HG03457 (cell line): ENCODE data around the gene ARID1B.
"Not testable (repeated sequence)": the region's sequence is repeated elsewhere in the genome, so short reads cannot be mapped to it uniquely, and the experiment has no call there.

Experiments used
- ATAC-seq: cut with Tn5 transposase; IDR thresholded peaks from one replicate; pipeline ENCODE4 v1.9.1; 2021; ENCODE audit warnings: moderate number of reproducible peaks; ENCODE audit not compliant: unreplicated experiment

The ARID1B gene

DNA sequence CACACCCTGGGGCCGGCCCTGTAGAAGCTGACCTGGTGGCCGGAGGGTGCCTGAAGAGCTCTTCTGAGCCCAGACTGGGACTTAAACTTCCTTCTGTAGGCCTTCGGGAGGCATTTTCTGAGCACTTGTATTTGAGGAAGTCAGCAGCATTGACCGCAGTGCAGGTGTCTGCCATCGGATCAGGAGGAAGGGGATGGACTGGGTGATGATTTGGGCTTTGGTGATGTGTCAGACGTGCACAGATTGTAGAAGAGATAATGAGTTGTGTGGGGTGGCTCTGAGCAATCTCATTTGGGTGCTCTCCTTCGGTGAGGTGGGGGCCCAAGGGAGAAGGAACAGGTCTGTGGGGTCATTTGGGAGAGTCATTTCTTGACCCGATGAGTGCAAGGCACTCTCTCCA lies 150.9 kb downstream of the ARID1B start:
- no peak for ATAC-seq

- ATAC-seq = no peak
Measured at GRCh38 chr6:156928972-156929371, 151.8 kb downstream of the ARID1B start.

DNA sequence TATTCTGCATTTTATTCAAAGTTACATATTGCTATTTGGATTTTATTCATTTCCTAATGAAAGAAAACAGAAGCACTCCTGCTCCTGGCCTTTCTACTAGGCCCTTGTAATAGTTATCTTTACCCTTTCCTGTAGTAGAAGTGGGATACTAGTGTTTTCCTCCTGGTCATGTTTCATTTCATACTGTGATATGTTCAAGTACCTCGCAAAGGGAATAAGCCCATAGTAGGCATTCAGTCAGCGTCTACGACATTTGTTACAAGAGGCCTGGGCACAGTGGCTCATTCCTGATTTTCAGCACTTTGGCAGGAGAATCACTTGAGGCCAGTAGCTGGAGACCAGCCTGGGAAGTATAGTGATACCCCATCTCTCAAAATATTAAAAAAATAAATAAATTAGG lies 154.1 kb downstream of the ARID1B start:
- no peak for ATAC-seq

DNA sequence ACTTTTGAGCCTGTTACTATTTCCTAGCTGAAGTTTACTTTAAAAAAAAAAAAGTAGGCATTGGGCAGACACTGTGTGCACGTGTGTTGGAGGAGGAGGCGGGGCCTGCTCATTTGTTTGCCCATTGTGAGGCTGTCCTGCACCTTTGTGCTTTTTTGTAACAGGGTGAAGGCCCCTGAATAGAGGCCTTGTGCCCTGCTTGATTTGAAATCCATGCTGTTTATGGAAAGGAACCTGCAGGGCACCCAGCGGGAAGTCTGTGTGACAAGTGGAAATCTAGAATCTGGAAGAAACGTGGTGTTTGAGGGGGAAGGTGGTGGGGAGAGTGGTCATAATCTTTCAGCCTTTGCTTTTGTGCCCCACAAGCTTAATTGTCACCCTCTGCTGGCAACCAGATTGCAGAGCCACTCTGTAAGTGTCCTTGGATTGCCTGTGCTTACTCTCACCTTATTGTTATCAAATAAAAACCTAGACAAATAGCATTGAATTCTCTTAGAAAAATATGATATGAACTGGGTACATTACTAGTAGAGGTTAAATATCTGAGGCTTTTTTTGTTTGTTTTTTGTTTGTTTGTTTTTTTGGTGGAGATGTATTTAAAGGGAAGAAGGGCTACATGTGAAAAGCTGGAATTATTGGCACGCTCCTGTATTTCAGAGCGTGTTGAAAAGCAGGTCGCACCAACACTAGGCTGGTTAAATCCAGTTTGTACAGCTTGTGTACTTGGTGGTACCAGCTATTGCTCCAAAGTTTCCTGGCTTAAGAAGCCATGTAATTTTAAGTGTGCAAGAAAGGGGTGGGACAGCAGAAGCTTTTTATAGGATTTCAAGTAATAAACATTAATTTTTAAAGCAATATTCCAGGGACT lies 156.3 kb downstream of the ARID1B start:
- ATAC-seq = no peak

- no peak for ATAC-seq
Measured at GRCh38 chr6:156934069-156934460, 156.9 kb downstream of the ARID1B start.

DNA sequence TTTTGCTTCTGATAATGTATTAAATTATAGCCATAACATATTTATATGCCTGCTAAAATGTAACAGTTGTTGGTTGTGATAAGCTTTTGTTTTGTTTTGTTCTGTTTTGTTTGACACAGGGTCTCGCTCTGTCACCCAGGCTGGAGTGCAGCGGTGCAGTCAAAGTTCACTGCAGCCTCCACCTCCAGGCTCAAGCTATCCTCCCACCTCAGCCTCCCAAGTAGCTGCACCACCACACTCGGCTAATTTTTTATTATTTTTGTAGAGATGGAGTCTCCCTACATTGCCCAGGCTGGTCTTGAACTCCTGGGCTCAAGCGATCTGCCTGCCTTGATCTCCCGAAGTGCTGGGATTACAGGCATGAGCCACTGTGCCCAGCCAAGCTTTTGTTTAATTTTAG lies 157.8 kb downstream of the ARID1B start:
- no peak for ATAC-seq

GRCh38 chr6:156938143-156938542 lies 161.0 kb downstream of the ARID1B start:
- no peak for ATAC-seq

DNA sequence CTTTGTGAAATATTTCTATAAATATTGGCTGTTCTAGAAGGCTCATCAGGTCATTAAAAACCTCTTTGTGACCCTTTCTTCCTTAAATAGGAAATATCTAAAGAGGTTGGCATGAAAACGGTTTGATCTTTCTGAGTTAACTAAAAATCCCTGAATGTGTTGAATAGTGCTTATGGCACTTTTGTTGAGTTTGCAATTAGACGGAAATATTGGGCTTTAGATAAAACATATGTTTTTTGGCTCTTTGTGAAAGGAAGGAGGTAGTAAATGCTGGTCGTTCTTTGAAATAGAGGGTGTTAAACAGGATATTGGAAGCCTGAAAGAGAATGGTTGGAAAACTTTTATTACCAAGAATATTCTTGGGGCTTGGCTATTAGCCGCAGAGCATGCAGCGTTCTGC lies 163.0 kb downstream of the ARID1B start:
- ATAC-seq = no peak

DNA sequence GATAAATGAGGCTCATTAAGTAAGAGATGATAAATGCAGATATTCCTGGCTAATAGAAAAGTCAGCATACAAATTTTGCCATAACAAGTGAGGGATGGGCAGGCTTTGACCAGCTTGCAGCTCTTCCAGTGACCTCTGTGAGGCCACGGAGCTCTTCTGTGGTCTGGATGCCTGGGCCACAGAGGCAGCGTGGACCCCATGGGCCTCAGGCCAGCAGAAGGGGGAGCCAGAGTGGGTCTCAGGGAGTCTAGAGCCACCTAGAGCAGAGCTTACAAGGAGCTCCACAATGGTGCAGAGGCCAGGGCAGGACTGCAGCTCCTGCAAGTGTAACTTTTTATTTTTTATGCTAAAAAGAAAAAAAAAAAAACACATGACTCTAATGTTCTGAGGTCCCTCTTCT lies 165.1 kb downstream of the ARID1B start:
- no peak for ATAC-seq

- ATAC-seq = no peak
Measured at GRCh38 chr6:156943166-156943565, 166.0 kb downstream of the ARID1B start.

- ATAC-seq = no peak
Measured at GRCh38 chr6:156943816-156944215, 166.6 kb downstream of the ARID1B start.

- ATAC-seq = no peak
Measured at GRCh38 chr6:156944412-156944811, 167.2 kb downstream of the ARID1B start.

GRCh38 chr6:156945789-156946172 lies 168.6 kb downstream of the ARID1B start:
- not testable (repeated sequence) for ATAC-seq

DNA sequence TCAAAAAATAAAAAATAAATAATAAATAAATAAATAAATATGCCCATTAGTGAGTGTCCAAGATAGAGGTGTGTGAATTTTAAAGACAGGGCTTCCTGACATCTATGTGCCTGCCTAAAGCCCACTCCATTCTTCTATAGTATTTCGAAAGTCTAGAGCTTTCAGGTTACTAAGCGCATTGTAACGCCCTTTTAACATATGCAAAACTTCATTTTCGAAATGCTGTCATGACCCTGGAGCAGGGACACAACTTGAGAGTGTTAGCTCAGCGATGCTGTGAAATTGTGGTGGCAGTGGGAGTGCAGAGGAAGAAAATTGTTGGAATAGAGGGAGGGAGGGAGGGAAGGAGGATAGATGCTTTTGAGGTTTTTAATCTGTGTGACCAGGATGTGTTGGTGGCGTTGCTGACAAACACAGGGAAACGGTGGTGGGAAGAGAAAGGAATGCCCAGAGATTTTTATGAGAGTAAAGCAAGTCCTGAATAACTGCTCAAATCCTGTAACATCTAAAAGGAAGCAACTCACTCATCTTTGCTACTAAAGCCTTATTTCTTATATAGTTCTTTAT lies 169.3 kb downstream of the ARID1B start:
- no peak for ATAC-seq

DNA sequence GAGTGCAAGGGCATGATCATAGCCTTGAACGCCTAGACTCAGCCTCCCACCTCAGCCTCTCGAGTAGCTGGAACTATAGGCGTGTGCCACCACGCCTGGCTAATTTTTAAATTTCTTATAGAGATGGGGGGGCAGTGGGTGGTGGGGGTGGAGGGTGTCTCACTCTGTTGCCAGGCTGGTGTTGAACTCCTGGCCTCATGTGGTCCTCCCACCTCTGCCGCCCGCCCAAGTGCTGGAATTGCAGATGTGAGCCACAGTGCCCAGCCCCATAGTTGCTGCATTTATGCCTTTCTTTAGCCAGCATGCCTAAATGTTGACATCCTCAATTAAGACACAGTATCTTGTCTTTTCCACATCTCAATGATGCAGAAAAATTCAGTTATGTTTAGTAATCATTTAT lies 171.1 kb downstream of the ARID1B start:
- no peak for ATAC-seq

DNA sequence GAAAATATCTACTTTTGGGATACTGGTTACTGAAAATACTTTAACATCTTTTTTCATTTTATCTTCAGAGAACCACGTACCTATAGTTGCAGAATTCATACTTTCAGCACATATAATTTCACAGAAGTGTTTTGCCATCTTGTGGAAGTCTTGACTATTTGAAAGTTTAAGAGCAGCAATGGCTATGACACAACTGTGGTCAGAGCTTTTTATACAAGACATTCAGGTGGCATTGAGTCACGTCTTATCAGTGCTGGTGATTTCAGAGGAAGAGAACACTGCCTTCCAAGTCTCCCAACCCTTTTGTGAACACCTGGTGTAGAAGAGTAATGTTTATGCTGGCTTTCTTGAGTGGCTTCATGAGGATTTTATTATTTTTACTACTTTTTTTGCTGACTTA lies 171.6 kb downstream of the ARID1B start:
- no peak for ATAC-seq

DNA sequence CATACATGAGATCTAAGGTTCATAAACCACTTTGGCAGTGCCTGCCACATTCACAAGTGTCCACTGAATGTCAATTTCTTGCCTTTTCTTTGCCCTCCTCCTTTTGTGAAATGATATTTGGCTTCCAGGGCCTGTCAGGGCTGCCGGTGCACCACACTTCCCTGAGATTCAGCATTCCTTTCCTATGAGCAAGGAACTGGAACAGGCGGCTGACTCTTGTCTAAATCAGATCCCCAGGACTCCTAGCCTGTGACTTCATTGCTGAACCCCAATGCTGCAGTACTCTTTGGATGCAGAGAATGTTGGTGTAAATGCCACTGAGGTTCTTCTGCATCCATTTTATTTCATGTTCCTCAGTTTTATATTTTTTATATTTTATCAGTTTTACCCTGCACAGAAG lies 172.2 kb downstream of the ARID1B start:
- ATAC-seq = no peak

DNA sequence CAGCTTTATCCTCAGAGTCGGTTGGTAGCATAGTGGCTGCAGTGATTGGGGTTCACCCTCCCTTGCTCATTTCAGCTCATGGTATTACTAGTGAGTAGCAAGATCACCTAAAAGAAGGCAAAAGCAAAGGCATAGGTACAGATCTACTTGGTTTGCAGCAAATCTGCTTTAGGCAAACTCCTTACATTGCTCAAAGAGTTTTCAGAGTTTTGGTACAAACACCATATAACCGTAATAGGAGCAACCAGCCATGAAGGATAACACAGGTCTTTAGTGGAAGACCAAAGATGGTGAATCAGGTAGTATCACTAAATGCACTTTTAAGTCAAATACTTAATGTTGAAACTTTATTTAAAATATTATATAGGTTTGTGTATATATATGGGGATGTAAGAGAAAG lies 172.9 kb downstream of the ARID1B start:
- ATAC-seq = no peak

- ATAC-seq = no peak
Measured at GRCh38 chr6:156950531-156950930, 173.4 kb downstream of the ARID1B start.

- no peak for ATAC-seq
Measured at GRCh38 chr6:156952401-156952800, 175.2 kb downstream of the ARID1B start.

GRCh38 chr6:156953127-156953478 lies 175.9 kb downstream of the ARID1B start:
- ATAC-seq = no peak

DNA sequence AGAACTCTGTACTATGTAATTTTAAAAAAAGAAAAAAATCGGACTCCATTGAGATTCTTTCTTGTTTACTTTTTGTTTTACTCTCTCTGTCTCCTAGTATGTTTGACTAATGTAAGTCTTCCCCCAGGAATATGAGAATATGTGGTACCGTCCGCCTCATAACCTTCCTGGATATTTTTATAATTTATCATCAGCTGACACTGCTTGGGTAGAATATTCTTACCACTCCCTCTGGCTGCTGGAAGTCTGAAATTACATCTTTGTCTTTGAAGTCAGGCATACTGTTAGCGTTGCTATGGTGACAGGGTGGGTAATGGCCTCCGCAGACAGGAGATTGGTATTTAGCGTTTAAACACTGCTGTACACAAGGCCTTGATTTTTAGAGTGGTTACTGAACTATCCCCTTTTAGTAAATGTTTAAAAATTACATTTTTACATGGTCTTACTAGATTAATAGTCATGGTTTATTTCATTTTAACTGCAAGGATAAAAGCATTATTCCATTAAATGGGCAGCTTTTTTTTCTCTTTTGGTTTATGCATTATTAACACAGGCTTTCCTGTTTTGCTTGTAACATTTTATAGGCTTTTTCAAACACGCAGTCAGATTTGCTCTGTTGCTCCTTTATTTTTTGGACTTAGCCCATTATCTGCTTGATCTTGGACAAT lies 176.4 kb downstream of the ARID1B start:
- no peak for ATAC-seq
